HepG2 (cell line): Measurements from ENCODE around the gene LZTS2. TPM values are rescaled to one million over a fixed set of nuclear protein-coding genes. Genes with fewer than 3 reads are reported as not detected.

Source experiments
- ATF4 ChIP-seq, 2 experiments: fragments of 450-650 bp in 1 of 2; sonication (generic) in 1 of 2; formaldehyde crosslinking; IDR thresholded peaks; 2 replicates each; pipeline versions ENCODE4 v1.5.0 to v1.8.0; 2020 to 2022; ENCODE audit warnings: mild to moderate bottlenecking in 1 of 2, missing genetic modification reagents in 1 of 2
- DRAP1 ChIP-seq: IDR thresholded peaks from 2 replicates; pipeline ENCODE4 v1.6.1; 2016; ENCODE audit warnings: missing genetic modification reagents, missing compliant biosample characterization
- EHMT2 ChIP-seq: fragments of 200-600 bp; sonication (generic); IDR thresholded peaks from 2 replicates; pipeline ENCODE4 v1.7.0; 2017; ENCODE audit warnings: antibody characterized with exemption, low read depth, low read length, borderline replicate concordance
- GPN1 ChIP-seq: sonication (generic); formaldehyde crosslinking; IDR thresholded peaks from 2 replicates; pipeline ENCODE4 v1.5.1; 2020; ENCODE audit warnings: missing genetic modification reagents, borderline replicate concordance
- KDM2A ChIP-seq: sonication (generic); formaldehyde crosslinking; IDR thresholded peaks from 2 replicates; pipeline ENCODE4 v1.4.0; 2020; ENCODE audit warnings: low read depth, missing genetic modification reagents, borderline replicate concordance
- KDM5A ChIP-seq: fragments of 200-600 bp; sonication (generic); IDR thresholded peaks from 2 replicates; pipeline ENCODE4 v1.7.0; 2018; ENCODE audit warnings: antibody characterized with exemption, mild to moderate bottlenecking, low read length, borderline replicate concordance
- KLF16 ChIP-seq, 2 experiments: sonication (generic) in 1 of 2; formaldehyde crosslinking in 1 of 2; IDR thresholded peaks; 2 replicates each; pipeline versions ENCODE4 v1.6.1 to v1.8.0; 2016 to 2023; ENCODE audit warnings: missing genetic modification reagents in 2 of 2, missing compliant biosample characterization in 1 of 2
- TBL1XR1 ChIP-seq: fragments of 150-350 bp; IDR thresholded peaks from 2 replicates; pipeline ENCODE4 v1.6.1; 2014; ENCODE audit warnings: borderline replicate concordance, low read length; ENCODE audit not compliant: partially characterized antibody
- TCF7 ChIP-seq: sonication (generic); IDR thresholded peaks from 2 replicates; pipeline ENCODE4 v1.6.1; 2016; ENCODE audit warnings: antibody characterized with exemption, low read depth
- ZNF644 ChIP-seq: IDR thresholded peaks from 2 replicates; pipeline ENCODE4 v1.6.1; 2016; ENCODE audit warnings: low read depth
- ZNF780A ChIP-seq: sonication (generic); formaldehyde crosslinking; IDR thresholded peaks from 2 replicates; pipeline ENCODE4 v1.8.0; 2022; ENCODE audit warnings: mild to moderate bottlenecking, missing genetic modification reagents, moderate library complexity
- polyA plus RNA-seq, 8 experiments: library from polyadenylated mRNA; depleted of rRNA in 3 of 8; stranded (reverse) in 7 of 8; unstranded in 1 of 8; fragments of >200 nt; fragmentation: Illumina TruSeq in 4 of 8; extraction: Trizol in 4 of 8; gene quantifications; 2 replicates each; pipeline versions ENCODE4 v1.2.1 to v1.2.3, GENCODE V29; 2011 to 2016; ENCODE audit warnings: low read depth in 4 of 8, missing spikeins in 1 of 8, mixed read lengths in 1 of 8; ENCODE audit not compliant: insufficient read depth in 1 of 8
- total RNA-seq, 5 experiments: library from RNA; depleted of rRNA; stranded (reverse); fragments of >200 nt; fragmentation: Illumina TruSeq; extraction: Trizol; gene quantifications; 2 replicates each; pipeline ENCODE4 v1.2.3, GENCODE V29; 2016; ENCODE audit warnings: low read depth in 1 of 5
- TF ChIP-seq, protein P1 (sequence below): sonication (generic); formaldehyde crosslinking; IDR thresholded peaks from 2 replicates; pipeline ENCODE4 v1.8.0; 2022; ENCODE audit warnings: missing genetic modification reagents, mild to moderate bottlenecking, inconsistent platforms, borderline replicate concordance
- TF ChIP-seq, protein P2 (sequence below): sonication (generic); formaldehyde crosslinking; IDR thresholded peaks from 2 replicates; pipeline ENCODE4 v1.5.0; 2020; ENCODE audit warnings: mild to moderate bottlenecking, missing genetic modification reagents
- TF ChIP-seq, protein P3 (sequence below), 2 experiments: sonication (generic) in 1 of 2; formaldehyde crosslinking in 1 of 2; IDR thresholded peaks; 2 replicates each; pipeline versions ENCODE4 v1.4.0 to v1.6.1; 2018 to 2020; ENCODE audit warnings: missing genetic modification reagents in 2 of 2, borderline replicate concordance in 1 of 2, low read depth in 1 of 2, mild to moderate bottlenecking in 1 of 2, missing biosample characterization in 1 of 2
- TF ChIP-seq, protein P4 (sequence below): sonication (generic); formaldehyde crosslinking; IDR thresholded peaks from 2 replicates; pipeline ENCODE4 v1.8.0; 2022; ENCODE audit warnings: mild to moderate bottlenecking, missing genetic modification reagents; ENCODE audit not compliant: insufficient replicate concordance
- TF ChIP-seq, protein P5 (sequence below): sonication (generic); formaldehyde crosslinking; IDR thresholded peaks from 2 replicates; pipeline ENCODE4 v1.5.0; 2020; ENCODE audit warnings: mild to moderate bottlenecking, missing genetic modification reagents, moderate library complexity

The LZTS2 gene
- total and polyA plus RNA-seq, 2 of the 13 experiments (the other 11 are each of a cell fraction or from before 2014, with no cell fraction given) = 43.6 to 65.6 TPM

- TF ChIP-seq, protein P1, sequence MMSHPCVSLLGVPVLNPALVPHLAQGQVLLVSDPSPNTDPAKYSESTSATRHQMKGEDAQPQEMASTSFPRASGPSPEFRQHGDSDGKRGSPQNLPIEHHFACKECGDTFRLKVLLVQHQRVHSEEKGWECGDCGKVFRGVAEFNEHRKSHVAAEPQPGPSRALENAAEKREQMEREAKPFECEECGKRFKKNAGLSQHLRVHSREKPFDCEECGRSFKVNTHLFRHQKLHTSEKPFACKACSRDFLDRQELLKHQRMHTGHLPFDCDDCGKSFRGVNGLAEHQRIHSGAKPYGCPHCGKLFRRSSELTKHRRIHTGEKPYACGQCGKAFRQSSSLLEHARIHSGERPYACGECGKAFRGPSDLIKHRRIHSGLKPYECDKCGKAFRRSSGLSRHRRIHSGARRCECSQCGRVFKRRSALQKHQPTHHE = peak; percentile 62
- TF ChIP-seq DRAP1 (CRISPR knock-in tag) (no peak), ATF4 (CRISPR knock-in tag; IDR thresholded peaks at IDR 0.05) (no peak), KLF16 (CRISPR knock-in tag; IDR thresholded peaks at IDR 0.05) (0 out of 4 replicates have a peak, but pooled peaks of 1 of the 2 experiments have one; percentile 4), GPN1 (CRISPR knock-in tag) (no peak), KDM5A (no peak), TBL1XR1 (no peak), ZNF644 (no peak), EHMT2 (no peak), TCF7 (no peak), KDM2A (CRISPR knock-in tag) (no peak; the same call in 1 of the 2 replicates), ZNF780A (CRISPR knock-in tag) (no peak)
- TF ChIP-seq, protein P2, sequence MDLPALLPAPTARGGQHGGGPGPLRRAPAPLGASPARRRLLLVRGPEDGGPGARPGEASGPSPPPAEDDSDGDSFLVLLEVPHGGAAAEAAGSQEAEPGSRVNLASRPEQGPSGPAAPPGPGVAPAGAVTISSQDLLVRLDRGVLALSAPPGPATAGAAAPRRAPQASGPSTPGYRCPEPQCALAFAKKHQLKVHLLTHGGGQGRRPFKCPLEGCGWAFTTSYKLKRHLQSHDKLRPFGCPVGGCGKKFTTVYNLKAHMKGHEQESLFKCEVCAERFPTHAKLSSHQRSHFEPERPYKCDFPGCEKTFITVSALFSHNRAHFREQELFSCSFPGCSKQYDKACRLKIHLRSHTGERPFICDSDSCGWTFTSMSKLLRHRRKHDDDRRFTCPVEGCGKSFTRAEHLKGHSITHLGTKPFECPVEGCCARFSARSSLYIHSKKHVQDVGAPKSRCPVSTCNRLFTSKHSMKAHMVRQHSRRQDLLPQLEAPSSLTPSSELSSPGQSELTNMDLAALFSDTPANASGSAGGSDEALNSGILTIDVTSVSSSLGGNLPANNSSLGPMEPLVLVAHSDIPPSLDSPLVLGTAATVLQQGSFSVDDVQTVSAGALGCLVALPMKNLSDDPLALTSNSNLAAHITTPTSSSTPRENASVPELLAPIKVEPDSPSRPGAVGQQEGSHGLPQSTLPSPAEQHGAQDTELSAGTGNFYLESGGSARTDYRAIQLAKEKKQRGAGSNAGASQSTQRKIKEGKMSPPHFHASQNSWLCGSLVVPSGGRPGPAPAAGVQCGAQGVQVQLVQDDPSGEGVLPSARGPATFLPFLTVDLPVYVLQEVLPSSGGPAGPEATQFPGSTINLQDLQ (CRISPR knock-in tag) = no peak
- TF ChIP-seq, protein P3, sequence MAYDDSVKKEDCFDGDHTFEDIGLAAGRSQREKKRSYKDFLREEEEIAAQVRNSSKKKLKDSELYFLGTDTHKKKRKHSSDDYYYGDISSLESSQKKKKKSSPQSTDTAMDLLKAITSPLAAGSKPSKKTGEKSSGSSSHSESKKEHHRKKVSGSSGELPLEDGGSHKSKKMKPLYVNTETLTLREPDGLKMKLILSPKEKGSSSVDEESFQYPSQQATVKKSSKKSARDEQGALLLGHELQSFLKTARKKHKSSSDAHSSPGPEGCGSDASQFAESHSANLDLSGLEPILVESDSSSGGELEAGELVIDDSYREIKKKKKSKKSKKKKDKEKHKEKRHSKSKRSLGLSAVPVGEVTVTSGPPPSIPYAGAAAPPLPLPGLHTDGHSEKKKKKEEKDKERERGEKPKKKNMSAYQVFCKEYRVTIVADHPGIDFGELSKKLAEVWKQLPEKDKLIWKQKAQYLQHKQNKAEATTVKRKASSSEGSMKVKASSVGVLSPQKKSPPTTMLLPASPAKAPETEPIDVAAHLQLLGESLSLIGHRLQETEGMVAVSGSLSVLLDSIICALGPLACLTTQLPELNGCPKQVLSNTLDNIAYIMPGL (CRISPR knock-in tag; IDR thresholded peaks at IDR 0.05; ENCODE audit: borderline replicate concordance in 1 of 2, low read depth in 1 of 2) = no peak
- TF ChIP-seq, protein P4, sequence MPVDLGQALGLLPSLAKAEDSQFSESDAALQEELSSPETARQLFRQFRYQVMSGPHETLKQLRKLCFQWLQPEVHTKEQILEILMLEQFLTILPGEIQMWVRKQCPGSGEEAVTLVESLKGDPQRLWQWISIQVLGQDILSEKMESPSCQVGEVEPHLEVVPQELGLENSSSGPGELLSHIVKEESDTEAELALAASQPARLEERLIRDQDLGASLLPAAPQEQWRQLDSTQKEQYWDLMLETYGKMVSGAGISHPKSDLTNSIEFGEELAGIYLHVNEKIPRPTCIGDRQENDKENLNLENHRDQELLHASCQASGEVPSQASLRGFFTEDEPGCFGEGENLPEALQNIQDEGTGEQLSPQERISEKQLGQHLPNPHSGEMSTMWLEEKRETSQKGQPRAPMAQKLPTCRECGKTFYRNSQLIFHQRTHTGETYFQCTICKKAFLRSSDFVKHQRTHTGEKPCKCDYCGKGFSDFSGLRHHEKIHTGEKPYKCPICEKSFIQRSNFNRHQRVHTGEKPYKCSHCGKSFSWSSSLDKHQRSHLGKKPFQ (CRISPR knock-in tag) = peak; percentile 2
- TF ChIP-seq, protein P5, sequence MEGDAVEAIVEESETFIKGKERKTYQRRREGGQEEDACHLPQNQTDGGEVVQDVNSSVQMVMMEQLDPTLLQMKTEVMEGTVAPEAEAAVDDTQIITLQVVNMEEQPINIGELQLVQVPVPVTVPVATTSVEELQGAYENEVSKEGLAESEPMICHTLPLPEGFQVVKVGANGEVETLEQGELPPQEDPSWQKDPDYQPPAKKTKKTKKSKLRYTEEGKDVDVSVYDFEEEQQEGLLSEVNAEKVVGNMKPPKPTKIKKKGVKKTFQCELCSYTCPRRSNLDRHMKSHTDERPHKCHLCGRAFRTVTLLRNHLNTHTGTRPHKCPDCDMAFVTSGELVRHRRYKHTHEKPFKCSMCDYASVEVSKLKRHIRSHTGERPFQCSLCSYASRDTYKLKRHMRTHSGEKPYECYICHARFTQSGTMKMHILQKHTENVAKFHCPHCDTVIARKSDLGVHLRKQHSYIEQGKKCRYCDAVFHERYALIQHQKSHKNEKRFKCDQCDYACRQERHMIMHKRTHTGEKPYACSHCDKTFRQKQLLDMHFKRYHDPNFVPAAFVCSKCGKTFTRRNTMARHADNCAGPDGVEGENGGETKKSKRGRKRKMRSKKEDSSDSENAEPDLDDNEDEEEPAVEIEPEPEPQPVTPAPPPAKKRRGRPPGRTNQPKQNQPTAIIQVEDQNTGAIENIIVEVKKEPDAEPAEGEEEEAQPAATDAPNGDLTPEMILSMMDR (CRISPR knock-in tag) = no peak
Measured at GRCh38 chr10:100998183-100998990, 1.2 kb upstream of the LZTS2 start (continued).
